ENCODE data around the gene HDAC9.

HDAC9 gene

DNA sequence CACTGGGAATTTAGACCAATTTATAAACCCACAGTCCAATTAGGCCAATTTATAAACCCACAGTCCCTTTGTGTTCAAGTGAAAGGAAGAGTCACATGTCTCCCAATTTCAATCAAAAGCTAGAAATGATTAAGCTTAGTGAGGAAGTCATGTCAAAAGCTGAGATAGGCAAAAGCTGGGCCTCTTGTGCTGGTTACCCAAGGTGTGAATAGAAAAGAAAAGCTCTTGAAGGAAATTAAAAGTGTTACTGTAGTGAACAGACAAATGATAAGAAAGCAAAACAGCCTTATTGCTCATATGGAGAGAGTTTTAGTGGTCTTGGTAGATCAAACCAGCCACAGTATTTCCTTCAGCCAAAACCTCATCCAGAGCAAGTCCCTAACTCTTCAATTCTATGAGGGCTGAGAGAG lies 245.0 kb downstream of the HDAC9 start:
- no peak for DNase-seq

DNA sequence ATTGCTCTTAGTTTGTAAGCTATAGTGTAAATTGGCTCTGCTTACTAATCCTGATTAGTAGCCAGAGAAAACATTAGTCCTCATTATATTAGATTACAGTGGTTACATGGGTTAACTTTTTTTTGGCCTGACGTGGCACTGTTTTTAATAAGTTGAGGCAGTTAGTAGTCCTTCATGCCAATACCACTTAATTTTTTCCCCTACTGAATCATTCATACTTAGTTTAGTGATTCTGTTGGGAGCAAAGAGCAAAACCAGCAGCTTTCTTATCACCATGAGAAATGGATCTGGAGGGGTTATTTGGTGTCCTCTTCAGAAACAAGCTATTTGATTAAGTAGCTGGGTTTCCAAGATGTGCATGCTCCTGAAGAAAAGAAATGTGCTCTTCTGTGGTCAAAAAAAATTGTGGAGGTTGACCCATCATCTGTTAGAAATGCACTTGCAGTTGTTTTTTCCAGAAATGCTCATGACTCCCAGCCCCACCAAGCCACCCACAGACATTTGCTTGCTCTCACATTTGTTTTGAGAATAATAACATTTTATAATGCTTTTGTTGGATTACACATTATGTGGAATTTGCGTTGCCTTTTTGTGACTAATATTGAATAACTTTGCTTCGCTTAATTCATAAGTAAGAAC lies 258.5 kb downstream of the HDAC9 start:
- DNase-seq = peak; percentile 98

DNA sequence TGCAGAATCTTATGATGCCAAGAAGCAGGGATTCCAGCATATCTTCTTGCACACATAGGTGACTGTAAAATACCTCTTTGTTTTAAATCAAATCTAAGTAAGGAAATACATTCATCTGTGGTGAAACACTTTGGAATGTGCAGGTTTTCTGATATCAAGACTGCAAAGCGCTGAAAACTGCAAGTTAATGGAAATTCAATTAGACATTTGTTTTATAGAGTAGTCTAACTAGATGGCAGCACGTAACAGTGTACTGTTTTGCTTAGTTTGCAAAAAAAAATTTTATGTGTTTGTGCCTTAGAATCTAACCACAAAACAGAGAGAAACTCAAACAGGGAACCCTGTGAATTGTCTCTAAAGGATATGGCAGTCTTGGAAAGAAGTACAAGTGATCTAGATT lies 259.2 kb downstream of the HDAC9 start:
- peak; percentile 55 for DNase-seq

DNA sequence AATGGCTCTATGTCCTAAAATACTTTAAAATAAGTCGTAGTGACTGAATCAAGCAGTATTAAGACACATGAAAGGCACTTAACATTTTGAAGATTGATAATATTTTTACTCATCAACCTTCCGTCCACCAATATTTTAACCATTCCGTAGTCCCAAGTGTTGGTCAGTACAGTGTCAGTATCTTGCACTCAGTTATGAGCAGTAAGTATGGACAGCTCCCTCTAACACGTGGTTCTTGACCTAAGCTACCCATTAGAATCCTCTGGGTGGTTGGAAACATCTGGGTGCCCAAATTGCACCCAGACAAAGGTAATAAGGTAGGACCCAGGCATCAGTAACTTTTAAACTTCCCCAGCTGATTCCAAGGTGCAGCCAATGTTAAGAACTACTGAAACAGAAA lies 260.2 kb downstream of the HDAC9 start:
- no peak for DNase-seq

DNA sequence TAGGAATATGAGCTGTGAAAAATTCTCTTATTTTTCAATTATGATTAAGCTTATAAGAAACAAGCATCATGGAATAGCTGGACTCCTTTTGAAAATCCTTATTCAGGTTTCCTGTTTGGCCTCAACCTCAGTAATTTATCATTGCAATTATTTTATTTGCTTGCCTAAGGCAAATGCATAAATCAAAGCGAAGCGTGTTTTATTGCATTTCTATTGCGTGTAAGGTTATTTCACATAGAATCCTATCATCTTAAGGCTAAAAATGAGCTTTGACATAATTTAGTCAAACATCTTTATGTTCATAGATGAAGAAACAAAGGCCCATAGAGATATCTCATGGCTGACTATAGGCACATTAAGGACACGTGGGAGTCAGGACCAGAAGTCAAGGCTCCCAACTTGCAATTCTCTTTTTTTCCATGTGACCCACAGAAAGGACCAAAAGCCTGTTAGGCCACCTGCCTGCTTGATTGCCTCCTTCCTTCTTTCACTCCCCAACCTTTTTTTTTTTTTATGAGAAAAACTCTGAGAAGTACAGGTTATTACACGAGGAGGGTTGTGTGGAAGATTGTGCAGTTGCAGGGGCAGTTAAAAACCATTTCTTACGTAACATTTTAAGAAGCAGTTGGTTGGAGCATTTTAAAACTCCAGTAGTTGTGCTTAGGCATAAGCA lies 261.0 kb downstream of the HDAC9 start:
- no peak for DNase-seq

DNA sequence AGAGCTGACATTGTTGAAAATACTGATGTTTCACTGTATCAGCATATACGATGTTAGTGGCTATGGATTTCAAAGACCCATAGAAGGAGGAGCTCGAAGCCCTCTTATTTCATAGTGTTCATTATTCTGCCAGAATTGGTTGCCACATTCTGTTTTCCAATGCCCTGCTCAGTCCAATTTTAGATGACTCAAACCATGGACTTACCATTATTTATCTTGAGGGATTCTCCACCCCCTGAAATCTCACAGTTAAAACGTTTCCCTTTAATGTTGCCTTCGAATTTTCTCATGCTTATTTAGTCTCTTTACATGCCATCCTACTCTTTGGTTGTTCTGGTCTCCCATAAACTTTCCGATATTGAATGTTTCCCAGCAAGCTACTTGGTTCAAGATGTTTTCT lies 264.5 kb downstream of the HDAC9 start:
- no peak for DNase-seq

DNA sequence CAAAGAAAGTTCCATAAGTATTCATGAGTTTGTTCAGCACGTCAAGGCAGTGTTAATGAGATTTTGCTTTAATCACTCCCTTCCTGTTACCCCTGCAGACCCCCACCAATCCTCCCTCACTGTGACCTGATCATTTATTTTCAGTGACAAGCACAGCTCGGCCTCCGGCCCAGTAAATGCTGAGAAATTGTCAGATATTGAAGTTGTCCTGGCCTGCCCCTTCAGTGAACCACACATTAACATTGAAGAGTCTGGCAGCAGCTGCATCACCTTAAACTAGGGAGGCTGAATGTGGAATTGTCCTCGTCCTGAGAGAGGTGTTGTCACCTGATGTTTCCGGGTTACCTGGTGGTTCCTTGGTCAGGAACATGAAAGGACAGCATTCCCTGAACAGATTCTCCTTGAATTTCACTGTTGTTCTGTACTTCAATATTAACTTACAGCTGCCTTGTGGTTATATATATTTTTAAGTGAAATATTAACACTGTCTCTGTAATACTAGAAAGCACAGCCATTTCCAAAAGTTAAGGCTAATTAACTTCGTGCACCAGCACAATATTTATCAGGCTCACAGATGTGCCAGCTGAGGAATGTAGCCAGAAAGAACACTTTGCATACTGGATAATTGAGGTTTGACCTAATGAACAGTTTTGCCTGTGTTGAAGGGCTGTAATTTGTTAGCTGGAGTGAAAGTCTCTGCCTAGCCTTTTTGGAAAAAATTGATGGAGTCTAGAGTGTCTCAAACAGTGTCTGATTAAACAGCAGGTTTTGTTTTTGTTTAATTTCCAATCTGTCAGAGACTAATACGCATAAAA lies 265.3 kb downstream of the HDAC9 start:
- no peak for DNase-seq

DNA sequence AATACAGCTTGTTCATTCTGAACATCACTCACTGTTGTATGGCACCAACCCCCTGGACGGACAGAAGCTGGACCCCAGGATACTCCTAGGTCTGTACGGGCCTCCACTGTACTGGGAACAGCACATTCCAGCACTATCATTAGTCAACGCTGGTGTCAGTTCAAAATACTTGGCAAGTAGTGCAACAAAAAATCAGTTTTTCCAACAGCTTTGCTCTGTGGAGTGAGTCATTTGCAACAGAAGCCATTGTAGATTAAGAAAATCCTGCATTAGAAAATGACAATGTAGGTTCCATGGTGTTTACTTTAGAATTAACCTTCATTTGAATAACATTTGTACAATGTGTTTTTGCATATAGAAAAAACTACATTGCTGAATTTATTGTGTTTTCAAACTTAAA lies 266.6 kb downstream of the HDAC9 start:
- DNase-seq = peak; percentile 91

DNA sequence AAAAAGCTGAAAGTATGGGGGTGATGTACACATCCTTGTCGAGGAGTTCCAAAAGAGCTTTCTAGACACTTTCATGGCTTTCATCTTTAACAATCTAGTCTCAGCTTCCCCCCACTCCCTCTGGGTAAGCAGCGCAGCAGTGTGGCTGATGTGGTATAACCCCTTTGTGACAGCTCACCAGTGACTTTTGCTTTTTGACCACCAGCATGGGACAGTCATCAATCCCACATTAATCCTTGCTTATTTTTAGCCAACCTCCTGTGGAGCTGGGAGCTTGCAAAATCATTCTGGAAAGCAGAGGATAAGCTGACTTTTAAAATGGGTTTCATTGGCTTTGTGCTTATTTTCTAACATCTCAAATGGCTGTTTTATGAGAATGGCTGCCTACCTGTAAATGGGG lies 272.7 kb downstream of the HDAC9 start:
- peak; percentile 92 for DNase-seq

DNA sequence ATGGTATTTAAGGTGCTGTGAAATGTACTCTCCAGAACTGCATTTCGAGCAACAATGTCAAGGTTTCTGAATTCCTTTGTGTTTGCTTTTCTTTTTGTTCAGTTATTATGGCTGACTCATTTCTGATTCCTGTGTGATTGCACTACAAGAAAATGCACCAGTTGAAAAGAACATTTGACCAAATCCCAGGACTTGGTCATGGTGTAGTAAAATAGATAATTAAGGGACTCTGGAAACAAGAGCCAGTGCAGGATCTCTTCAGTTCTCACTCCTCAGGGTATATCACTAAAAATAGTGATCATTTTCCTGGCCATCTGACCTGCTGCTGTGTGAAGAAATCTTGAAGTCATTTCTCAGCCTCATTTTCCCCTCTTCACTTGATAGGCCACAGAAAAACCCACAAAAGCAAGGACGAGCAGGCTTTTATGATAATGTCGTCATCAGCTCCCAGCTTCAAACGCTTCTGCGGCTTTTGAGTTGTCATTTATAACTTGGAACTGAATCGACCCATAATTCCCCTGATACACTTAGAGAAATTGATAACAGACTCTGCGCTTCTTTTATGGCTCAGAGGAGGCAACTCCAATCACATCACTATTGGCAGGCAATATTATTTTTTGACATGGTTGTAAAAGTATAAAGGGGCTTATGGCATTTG lies 274.7 kb downstream of the HDAC9 start:
- peak; percentile 83 for DNase-seq

DNA sequence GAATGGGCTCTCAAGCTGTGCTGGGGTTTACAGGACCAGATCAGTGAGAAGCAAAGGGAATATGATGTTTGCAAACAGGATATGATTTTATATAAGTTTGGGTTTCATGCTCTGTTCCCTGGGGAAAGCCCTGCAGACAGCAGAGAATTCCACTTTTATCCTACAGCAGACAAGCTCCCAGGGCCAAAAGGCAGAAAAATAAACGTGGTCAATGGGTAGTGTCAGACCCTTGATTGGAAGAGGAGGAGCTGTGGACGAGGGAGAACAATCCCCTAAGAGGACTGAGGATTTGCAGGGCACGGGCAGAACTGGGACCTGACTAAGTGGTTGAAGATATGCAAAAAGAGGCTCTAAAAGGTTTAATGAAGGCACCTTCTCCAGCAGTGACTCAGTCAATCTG lies 275.3 kb downstream of the HDAC9 start:
- DNase-seq = peak; percentile 81

DNA sequence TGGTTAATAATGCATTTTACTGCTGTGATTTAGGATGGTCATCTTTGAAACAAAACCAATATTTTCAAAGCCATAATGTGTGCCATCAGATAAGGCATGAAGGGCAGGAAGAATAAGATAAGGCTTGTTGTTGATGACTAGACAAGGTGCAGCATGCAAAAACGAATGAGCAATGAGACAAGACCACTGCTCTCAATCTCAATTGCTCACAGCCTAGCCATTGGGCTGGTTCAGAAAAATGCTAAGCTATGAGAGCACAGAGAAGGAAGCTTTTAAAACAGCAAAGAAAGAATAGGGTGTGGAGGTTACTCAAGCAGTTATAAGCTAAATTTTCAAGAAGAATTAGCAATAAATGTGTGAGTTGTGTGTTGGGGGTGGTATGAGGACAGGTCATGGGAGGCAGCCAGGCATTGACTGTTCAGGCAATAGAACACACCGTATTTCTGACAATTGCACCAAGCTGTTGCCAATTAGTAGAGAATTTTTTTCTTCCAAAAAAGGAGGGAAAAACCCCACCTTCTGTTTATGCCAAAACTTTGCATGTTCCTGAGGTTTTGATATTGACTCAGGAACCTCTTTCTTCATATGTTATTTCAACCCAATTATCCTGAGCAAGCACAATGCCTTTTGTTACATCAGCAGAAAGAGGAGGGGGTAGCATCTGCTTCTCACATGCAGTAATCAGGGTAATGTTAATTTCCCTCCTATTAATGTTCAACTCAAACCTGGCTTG lies 276.5 kb downstream of the HDAC9 start:
- peak; percentile 42 for DNase-seq

DNA sequence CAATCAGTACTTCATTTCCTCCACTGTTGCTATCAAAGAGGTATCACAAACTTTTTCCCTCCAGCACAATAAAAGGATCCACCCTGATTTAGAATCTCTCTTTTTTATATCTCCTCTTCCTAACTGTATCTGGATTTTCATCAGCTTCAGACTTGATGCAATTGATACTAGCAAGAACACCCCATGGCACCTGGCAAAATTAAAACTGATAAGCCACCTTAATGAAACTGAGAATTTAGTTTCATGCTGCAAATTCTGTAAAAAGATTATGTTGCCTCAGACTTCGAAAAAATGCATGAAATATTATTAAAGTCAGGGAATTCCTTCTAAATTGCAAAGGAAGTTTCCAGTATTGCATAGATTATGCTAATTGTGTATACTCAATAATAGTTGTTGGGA lies 277.0 kb downstream of the HDAC9 start:
- DNase-seq = no peak

DNA sequence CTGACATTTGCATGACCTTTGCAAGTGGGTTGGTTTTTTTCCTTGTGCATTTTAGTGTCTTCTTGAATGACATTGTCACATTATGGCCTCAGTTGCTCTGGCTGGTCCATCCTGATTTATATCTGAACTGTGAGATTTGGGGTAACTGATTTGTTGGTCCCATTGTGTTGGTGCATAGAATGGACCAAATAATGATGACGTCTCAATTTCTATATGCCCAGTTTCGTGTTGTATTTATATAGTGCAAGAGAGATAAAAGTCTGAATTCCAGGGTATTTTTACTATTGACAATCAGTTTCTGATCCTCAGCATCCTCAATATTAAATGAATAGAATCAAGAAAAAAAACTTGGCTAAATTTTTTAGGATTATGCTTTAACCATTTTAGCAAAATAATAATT lies 281.8 kb downstream of the HDAC9 start:
- no peak for DNase-seq

DNA sequence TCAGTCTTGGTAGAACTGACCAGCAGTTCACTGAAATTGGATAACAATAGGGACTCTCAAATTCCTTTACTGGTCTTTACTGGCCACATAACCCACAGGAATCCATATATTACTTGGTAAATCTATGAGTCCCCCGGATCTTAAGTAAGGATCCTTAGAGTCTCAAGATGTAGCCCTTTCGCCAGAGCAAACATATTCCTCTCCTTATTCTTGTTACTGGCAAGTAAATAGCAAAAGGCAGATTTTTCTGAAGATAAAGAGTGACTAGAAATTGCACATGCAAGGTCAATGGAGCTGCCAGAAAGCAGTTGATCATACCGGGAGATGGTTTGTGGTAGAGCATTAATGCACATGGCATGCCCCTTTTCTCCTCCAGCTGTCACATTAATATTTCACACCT lies 283.0 kb downstream of the HDAC9 start:
- peak; percentile 85 for DNase-seq

DNA sequence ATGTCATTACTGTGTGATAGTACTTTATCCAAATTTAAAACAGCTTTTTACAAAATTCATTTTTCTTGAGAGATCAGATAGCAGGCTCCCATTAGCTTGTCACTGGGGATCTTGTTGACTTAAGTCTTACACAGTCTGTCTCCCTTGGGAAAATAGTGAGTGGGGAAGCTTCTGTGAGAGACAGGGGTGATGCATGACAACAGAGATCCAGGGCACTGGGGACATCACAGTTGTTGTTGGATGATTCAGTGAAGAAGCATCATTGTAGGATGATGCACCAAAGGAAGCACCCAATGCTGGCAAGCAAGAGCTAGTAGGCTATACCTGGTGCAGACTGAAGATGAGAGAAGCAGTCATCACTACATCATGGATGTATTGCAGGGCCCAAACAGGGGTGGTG lies 284.7 kb downstream of the HDAC9 start:
- DNase-seq = peak; percentile 72

DNA sequence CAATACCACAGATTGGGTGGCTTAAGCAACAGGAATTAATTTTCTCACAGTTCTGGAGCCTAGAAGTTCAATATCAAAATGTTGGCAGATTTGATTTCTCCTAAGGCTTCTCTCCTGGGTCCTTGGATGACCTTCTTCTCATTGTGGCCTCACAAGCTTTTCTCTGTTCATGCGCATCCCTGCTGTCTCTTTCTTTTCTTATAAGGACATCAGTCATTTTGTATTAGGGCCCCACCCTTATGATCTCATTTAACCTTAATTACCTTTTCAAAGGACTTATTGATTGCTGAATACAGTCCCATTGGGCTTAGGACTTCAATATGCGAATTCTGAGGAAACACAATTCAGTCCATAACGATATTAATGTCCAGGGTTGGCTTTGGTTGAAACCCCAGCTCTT lies 285.4 kb downstream of the HDAC9 start:
- no peak for DNase-seq

DNA sequence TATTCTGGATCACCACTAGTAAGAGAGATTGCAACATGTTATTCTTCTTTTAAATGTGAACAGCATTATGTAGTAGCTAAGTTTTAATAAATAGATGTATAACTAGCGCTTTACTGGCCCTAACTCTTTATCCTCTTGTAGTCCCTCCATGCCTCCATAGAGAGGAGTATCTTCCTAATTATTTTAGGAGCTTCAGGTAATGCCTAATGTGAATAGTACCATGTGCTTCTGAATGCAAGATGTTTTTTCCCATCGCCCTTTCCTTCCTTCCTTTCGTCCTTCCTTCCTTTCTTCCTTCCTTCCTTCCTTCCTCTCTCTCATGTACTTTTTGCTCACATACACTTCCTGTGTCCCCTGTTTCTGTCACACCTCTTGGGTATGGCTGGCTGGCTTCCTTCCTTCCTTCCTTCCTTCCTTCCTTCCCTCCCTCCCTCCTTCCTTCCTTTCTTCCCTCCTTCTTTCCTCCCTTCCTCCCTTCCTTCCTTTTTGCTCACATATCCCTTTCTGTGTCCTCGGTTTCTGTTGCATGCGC lies 290.7 kb downstream of the HDAC9 start:
- no peak for DNase-seq

DNA sequence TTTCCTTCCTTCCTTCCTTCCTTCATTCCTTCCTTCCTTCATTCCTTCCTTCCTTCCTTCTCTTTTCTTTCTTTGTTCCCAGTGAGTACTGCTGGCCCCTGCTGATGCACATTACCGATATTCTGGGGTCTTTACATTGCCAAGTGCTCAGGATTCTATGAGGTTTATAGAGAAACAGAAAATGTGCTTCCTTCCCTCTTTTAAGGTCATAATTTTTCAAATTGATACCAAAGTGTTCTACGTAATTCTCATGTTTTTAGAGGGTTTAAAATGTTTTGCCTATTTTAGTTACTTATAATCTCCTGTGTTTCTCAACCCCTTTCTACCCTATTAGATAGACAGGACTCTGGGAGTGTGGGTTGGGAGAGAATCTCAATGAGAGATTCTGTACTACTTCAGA lies 291.2 kb downstream of the HDAC9 start:
- no peak for DNase-seq

DNA sequence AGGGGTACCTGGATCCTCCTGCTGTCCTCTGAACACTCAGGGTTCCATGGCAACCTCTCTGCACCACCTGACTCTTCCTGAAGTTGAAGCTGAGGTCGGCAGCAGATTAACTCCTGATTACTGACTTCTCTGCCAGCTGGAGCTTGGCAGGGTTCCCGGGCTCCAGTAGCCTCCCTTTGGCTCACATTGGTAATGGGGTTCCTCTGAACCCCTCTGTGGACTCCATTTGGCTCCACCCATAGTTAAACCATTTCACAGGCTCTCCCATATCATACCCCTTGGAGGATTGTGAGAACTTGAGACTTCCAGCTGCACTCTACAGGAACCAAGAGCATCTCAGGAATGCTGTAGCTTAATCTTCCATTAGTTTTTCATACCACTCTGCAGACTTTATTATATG lies 292.5 kb downstream of the HDAC9 start:
- no peak for DNase-seq

DNA sequence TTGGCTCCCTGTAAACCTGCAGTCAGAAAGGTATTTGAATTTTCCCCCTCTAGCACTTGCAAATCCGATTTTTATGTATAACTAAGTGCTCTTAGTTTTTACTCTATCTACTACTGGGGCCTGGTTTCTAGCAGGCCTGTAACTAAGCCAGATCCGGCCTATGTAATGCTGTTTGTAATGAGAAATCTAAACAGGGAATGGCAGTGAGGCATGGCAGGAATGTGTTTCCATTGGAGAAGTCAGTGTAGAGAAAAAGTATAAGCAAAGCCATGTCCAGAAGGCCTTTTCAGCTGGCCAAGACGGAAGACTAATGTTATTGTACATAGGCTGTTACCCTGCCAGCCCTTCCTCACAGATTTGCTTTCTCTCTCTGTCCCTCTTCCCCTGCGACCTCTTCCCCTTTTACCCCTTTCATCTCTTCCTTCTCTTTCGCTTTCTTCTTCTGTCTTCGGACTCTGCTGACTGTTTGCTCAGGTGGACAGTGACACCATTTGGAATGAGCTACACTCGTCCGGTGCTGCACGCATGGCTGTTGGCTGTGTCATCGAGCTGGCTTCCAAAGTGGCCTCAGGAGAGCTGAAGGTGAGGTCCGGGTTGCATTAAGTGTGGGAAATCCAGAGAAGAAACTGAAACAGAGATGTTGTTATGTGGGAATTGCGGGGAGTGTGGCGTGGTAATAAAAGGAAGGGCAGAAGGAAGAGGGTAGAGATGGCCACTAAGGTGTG lies 297.5 kb downstream of the HDAC9 start:
- peak; percentile 74 for DNase-seq

DNA sequence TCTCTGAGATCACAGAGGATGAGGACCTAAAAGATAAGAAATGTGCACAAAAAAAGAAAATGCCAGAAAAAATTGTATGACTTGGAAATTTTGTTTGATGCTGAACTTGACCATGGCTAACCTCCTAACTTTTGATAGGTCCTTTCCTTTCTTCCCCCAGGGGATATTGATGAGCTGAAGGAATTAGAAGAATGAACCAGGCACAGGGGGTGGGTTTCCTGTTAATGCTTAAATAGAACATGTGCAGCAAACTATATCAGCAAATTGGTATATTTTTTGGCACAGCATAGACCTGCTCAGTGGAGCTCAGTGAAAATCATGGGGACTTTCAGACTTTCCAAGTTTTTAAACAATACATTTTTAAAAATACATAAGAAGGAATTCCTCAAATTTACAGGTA lies 300.7 kb downstream of the HDAC9 start:
- DNase-seq = peak; percentile 38
